Measurements from ENCODE around the gene MRPL58.

GRCh38 chr17:74987418-74987908 is 25.0 kb upstream of the MRPL58 start, which contains the start of gene CDR2L:
- TF ChIP-seq CTCF (IDR thresholded peaks at IDR 0.05) (peak in 1 of 6 experiments; percentile 3), POLR2A (IDR thresholded peaks at IDR 0.05) (peak in 1 of 2 donors; percentile 91)
